ENCODE data around the gene PLSCR4. TPM values are rescaled to one million over a fixed set of nuclear protein-coding genes. Genes with fewer than 3 reads are reported as not detected.
"Not testable (repeated sequence)": the region's sequence is repeated elsewhere in the genome, so short reads cannot be mapped to it uniquely, and the experiment has no call there.

Gene PLSCR4, protein sequence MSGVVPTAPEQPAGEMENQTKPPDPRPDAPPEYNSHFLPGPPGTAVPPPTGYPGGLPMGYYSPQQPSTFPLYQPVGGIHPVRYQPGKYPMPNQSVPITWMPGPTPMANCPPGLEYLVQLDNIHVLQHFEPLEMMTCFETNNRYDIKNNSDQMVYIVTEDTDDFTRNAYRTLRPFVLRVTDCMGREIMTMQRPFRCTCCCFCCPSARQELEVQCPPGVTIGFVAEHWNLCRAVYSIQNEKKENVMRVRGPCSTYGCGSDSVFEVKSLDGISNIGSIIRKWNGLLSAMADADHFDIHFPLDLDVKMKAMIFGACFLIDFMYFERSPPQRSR
- not detected for polyA plus RNA-seq

DNA sequence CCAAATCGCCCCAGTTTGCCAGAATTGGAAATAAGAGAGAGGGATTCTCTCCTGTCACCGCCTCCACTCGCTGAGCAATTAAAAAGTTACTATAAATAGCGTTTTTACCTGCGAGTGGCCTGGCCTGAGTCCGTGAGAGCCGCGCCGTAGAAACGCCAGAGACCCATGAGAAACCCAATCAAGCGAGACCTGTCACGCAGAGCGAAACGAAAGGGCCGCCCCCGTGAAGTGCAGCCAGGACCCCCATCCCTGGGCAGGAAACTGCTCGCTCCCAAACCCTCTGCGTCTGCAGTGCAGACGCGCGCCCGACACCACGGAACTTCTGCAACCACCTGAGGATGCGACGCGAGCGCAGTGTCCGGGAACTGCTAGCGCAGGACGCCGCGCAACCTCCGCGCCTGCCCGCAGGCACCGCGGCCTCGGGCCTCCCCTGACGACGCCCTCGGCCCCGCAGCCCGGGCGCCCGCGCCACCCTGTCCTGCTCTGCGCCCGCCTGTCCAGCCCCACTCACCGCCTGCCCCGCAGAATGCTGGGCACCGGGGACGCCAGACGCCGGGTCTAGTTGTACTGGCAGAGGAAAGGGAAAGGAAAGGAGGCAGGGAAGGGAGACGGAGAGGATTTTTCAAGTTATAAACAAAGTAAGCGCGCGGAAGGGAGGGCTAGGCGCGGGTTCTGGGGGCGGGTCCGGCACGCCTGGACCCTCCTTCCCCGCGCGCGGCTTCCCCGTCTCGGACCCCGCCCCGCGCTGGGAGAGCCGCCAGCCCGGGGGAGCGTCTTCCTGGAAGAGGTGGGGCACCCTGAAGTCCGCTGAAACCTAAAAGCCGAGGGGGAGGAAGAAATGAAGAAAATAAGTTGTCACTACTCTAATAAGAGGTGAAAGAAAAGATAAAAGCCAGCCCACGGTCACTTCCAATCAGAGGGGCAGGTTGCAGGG lies at the start of gene PLSCR4:
PLSCR4 (minus strand) TSS at position 657 of the 934 bp plus-strand sequence. CDS start 29,034 bp downstream, outside the sequence.
- peaks cover 19% of the 10 kb centered on the region for H3K27me3 Mint-ChIP-seq
- H3K9me3 Mint-ChIP-seq, result peaks cover 0 to 4% (median 4%) of the 10 kb centered on the region in 3 donors
- H3K4me1 Mint-ChIP-seq, result peaks cover 0 to 6% (median 0%) of the 10 kb centered on the region in 3 donors
- H3K4me3 Mint-ChIP-seq, result peak within 1 kb of the TSS in 3 of 4 donors; percentile 65 to 83 (median 79)
- peaks cover 3% of the 10 kb centered on the region for H3K36me3 Mint-ChIP-seq
- no peak within 1 kb of the TSS for H3K27ac Mint-ChIP-seq

DNA sequence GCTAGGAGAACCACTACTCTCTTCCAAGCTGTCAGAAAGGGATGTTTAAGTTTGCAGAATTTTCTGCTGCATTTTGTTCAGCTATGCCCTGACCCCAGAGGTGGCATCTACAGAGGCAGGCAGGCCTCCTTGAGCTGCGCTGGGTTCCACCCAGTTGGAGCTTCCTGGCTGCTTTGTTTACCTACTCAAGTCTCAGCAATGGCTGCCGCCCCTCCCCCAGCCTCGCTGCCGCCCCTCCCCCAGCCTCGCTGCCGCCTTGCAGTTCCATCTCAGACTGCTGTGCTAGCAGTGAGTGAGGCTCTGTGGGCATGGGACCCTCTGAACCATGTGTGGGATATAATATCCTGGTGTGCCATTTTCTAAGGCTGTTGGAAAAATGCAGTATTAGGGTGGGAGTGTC lies 42.5 kb upstream of the PLSCR4 start:
- H3K27ac Mint-ChIP-seq, H3K4me3 Mint-ChIP-seq, H3K27me3 Mint-ChIP-seq, H3K4me1 Mint-ChIP-seq, H3K9me3 Mint-ChIP-seq, H3K36me3 Mint-ChIP-seq: not testable (repeated sequence)

DNA sequence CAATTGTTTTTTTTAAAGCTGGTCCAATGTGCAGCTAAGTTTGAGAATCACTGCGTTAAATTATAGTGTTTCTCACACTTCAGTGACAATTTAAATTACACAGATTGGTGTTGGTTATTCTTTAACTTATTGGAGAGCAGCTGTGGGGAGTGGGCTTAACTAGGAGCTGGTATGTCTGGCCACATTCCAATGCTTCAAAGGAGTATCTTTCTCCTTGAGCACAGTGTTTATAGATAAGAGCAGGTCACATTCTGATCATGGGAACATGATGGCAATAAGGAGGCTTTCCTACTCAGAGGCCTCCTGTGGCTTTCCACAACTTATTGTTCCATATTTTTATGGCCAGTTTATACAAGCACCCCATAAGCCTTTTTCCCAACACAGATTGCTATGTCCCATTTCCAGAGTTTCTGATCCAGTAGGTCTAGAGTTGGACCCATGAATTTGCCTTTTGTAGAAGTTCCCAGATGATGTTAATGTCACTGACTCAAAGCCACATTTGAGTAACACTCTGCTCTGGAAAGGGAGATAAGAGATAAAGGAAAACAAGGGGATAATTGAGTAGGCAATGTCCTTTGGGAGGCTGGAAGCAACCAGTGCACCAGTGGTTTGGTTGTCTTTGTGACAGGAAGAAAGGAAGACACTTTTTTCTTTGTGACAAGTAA lies 33.0 kb upstream of the PLSCR4 start:
- no peak overlapping the region for H3K4me3 Mint-ChIP-seq
- H3K9me3 Mint-ChIP-seq, result peaks cover 0 to 5% (median 0%) of the 10 kb centered on the region in 3 donors
- no peaks in the 10 kb centered on the region for H3K36me3 Mint-ChIP-seq
- H3K4me1 Mint-ChIP-seq, result no peaks in the 10 kb centered on the region
- no peaks in the 10 kb centered on the region for H3K27me3 Mint-ChIP-seq
- no peak overlapping the region for H3K27ac Mint-ChIP-seq

DNA sequence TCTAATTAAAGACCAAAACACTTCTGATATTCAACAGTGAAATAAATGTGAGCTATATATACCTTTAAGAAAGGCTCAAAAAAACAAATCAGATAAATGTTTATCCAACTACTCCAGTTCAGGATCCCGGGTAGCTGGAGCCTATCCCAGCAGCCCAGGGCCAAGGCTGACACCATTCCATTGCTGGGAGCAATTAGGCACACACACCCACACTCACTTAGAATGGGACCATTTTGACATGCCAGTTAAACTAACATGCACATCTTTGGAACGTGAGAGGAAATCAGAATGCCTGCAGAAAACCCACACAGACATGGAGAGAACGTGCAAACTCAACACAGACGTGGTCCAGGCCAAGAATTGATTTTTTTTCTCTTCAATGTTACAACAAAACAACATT lies 30.0 kb upstream of the PLSCR4 start:
- no peak overlapping the region for H3K4me3 Mint-ChIP-seq
- H3K9me3 Mint-ChIP-seq, result peaks cover 0 to 2% (median 0%) of the 10 kb centered on the region in 3 donors
- H3K27me3 Mint-ChIP-seq, result no peaks in the 10 kb centered on the region
- no peaks in the 10 kb centered on the region for H3K36me3 Mint-ChIP-seq
- no peak overlapping the region for H3K27ac Mint-ChIP-seq
- H3K4me1 Mint-ChIP-seq, result no peaks in the 10 kb centered on the region

DNA sequence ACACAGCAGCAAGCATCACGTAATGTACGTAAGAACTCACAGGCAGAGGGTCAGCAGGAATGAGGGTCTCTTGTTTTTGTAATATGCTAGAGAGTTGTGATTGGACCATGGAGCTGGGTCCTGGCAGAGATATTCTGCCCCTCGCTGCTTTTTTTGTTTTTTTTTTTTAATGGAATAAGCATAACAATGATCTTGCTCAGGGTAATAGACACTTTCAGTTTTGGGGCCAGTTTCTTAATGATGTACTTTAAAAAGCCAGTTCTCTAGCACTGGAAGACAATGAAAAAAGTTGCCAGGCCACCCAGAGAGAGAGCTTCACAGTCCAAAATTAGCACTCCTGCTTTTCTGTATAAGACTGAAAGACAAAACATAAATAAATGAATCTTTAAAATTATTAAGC lies 29.0 kb upstream of the PLSCR4 start:
- H3K27ac Mint-ChIP-seq, result no peak overlapping the region
- no peaks in the 10 kb centered on the region for H3K4me1 Mint-ChIP-seq
- H3K9me3 Mint-ChIP-seq, result peaks cover 0 to 2% (median 0%) of the 10 kb centered on the region in 3 donors
- H3K36me3 Mint-ChIP-seq, result no peaks in the 10 kb centered on the region
- peaks cover 1% of the 10 kb centered on the region for H3K27me3 Mint-ChIP-seq
- H3K4me3 Mint-ChIP-seq, result no peak overlapping the region

DNA sequence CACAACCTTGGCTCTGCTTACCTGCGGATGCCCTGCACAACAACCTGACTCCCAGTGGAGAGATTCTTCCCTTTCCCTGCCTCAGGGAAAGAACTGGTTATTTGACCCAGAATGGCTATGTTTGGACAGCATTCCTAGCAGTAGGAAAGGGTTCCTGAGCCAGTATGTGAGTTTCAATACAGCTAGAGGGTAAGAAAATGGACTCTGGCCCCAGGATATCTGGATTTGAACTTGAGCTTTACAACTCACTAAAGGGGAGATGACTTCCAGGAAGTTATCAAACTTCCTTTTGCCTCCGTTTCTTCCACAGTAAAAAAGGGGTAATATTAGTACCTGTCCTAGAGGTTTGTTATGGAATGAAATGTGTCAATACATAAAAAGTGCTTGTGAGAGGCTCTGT lies 28.1 kb upstream of the PLSCR4 start:
- H3K4me1 Mint-ChIP-seq, result no peaks in the 10 kb centered on the region
- H3K36me3 Mint-ChIP-seq, result no peaks in the 10 kb centered on the region
- peaks cover 1% of the 10 kb centered on the region for H3K27me3 Mint-ChIP-seq
- H3K9me3 Mint-ChIP-seq, result peaks cover 0 to 2% (median 0%) of the 10 kb centered on the region in 3 donors
- H3K4me3 Mint-ChIP-seq, result no peak overlapping the region
- H3K27ac Mint-ChIP-seq, result no peak overlapping the region

DNA sequence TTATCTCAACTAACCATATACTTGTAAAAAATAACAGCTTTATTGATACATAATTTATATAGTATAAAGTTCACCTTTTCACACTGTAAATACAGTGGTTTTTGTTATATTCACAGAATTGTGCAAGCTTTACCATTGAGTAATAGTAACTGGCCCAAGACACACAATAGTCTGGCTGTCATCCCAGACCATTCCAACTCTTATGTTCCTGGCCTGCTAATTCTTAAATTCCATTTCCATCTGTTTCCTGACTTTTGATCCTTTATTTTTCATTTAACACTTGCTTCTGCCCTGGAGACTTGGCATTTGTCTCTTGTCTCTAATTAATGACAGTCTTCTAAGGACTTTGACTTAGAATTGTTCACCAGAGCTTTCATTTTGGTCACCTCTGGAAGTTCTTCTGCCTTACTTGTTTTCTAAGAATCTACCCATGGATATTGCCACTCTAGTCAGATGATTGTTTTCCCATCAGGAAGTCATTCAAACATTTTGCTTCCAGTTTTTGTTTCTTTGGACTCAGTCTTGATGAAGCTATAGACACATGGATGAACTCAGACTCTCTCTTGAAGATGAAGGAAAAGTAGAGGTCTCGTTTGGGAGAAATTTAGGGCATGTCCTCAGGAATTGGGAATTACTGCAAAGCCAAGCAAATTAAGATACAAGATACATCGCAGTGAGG lies 27.2 kb upstream of the PLSCR4 start:
- Mint-ChIP-seq H3K4me3 (no peak overlapping the region), H3K27ac (no peak overlapping the region), H3K4me1 (no peaks in the 10 kb centered on the region), H3K36me3 (no peaks in the 10 kb centered on the region), H3K27me3 (peaks cover 1% of the 10 kb centered on the region), H3K9me3 (no peaks in the 10 kb centered on the region)

DNA sequence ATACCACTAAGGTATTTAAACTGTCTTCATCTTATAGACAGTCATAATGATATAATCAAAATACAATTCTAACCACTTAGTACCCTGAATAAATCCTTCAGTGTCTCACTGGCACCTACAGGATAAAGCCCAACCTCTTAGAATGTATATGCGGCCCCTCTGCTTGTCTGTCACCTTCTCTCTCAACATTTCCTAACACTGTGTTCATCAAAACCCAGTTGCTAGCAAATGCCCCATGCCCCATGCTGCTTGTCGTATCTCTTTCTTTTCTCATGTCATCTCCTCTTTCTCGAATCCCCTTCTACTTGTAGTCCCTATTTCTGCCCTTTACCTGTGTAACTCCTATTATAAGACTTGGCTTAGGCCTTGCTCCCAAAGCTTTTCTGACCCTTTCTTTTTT lies 24.6 kb upstream of the PLSCR4 start:
- no peaks in the 10 kb centered on the region for H3K36me3 Mint-ChIP-seq
- no peak overlapping the region for H3K27ac Mint-ChIP-seq
- no peaks in the 10 kb centered on the region for H3K9me3 Mint-ChIP-seq
- peaks cover 0 to 1% (median 0%) of the 10 kb centered on the region in 3 donors for H3K4me1 Mint-ChIP-seq
- H3K27me3 Mint-ChIP-seq, result peaks cover 1% of the 10 kb centered on the region
- H3K4me3 Mint-ChIP-seq, result no peak overlapping the region

DNA sequence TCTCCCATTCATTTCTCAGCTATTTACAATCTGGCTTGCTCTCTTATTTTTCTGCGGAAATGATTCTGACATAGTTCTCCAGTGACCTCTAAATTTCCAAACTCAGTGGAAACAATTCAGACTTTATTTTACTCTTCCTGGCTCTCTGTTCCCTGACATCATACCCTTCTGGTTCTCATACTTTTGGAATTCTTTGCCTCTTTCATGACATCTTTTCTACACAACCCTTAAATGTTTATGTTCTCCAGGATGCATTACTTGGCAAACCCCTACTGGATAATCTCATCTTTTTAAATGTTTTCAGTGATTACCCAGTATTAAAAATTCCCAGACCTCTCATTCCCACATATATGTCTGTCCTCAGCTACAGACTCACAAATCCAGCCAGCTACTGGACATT lies 23.9 kb upstream of the PLSCR4 start:
- Mint-ChIP-seq H3K36me3 (no peaks in the 10 kb centered on the region), H3K4me1 (peaks cover 0 to 1% (median 0%) of the 10 kb centered on the region in 3 donors), H3K27me3 (peaks cover 1% of the 10 kb centered on the region), H3K9me3 (no peaks in the 10 kb centered on the region), H3K27ac (no peak overlapping the region), H3K4me3 (no peak overlapping the region)

DNA sequence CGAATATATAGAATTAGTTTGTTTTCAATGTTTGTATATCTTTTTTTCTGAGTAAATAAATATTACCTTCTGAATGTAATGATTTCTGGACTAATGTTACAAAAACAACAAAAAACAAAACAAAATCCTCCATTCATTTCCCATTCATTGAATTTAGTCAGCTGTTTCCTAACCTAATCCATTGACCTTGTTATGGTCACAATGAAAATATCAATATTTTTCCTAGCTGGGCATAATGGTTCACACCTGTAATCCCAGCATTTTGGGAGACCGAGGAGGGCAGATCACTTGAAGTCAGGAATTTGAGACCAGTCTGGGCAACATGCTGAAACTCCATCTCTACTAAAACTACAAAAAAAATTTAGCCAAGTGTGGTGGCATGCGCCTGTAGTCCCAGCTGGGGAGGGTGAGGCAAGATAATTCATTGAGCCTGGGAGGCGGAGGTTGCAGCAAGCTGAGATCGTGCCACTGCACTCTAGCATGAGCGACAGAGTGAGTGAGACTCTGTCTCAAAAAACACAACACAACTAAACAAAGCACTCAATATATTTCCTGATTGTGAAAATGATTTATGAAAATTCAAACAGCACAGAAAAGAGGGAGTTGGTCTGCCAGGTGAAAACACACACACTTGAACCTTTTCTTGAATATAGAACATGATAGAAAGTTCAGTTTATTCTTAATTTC lies 23.0 kb upstream of the PLSCR4 start:
- Mint-ChIP-seq H3K27ac (no peak overlapping the region), H3K27me3 (peaks cover 1% of the 10 kb centered on the region), H3K36me3 (no peaks in the 10 kb centered on the region)

DNA sequence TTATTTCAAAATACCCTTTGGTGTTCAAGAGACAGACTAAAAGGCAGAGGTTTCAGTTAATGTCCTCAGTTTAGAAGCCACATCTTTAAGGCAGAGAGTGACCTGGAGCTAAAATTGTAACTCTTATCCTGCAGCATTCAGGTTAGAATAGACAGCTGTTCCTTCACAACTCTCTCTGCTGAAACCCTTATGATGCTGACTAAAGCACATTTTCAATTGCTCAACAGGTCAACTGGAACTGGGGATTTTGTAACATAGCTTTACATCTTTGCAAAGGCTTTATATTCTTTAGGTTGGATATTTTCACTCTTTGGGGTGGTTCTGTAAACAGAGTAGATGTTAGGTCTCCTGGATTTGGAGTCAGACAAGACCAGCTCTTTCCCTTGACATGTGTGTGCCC lies 20.3 kb upstream of the PLSCR4 start:
- Mint-ChIP-seq H3K27me3 (peaks cover 1% of the 10 kb centered on the region), H3K27ac (no peak overlapping the region), H3K4me1 (peaks cover 0 to 1% (median 0%) of the 10 kb centered on the region in 3 donors), H3K4me3 (no peak overlapping the region), H3K9me3 (no peaks in the 10 kb centered on the region), H3K36me3 (no peaks in the 10 kb centered on the region)

More for the DNA sequence above, 23.0 kb upstream of the PLSCR4 start:
- Mint-ChIP-seq H3K9me3 (no peaks in the 10 kb centered on the region), H3K4me3 (no peak overlapping the region), H3K4me1 (peaks cover 0 to 1% (median 0%) of the 10 kb centered on the region in 3 donors)

DNA sequence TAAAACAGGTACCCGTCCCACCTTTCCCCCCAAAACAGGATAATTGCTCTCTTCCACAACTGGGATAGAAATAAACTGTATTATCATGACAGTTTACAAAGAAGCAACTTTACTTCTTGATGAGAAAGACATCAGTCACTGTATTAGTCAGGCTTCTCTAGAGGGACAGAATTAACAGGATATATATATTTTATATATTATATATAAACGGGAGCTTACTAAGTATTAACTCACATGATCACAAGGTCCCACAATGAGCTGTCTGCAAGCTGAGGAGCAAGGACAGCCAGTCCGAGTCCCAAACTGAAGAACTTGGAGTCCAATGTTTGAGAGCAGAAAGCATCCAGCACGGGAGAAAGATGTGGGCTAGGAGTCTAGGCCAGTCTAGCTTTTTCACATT lies 18.4 kb upstream of the PLSCR4 start:
- Mint-ChIP-seq H3K36me3 (no peaks in the 10 kb centered on the region), H3K4me1 (peaks cover 0 to 1% (median 0%) of the 10 kb centered on the region in 3 donors), H3K27ac (no peak overlapping the region), H3K27me3 (no peaks in the 10 kb centered on the region), H3K9me3 (no peaks in the 10 kb centered on the region), H3K4me3 (no peak overlapping the region)

DNA sequence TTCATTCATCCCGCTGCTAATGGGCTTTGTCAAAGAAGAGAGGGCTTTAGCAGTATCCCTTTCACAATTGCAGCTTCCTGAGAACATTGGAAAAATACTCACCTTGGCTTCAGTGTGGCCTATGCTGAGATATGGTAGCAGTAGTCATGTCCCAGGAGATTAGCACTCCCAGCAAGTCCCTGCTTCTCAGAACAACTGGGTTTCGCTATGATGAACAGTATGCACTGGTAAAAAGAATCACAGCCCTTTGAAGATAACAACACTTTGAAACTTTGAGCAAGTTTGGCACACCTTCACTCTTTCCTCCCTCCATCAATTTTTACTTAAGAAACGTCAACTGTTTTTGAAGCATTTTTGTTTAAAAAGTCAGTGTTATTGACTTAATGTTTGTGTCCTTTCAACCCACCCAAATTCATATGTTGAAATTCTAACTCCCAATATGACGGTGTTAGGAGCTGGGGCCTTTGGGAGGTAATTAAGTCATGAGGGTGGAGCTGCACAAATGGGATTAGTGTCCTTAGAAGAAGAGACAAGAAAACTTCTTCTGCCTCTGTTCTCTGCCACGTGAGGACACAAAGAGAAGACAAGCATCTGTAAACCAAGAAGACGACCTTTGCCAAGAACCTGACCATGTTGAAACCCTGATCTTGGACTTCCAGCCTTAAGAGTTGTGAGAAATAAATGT lies 17.8 kb upstream of the PLSCR4 start:
- H3K4me1 Mint-ChIP-seq, result peaks cover 0 to 1% (median 0%) of the 10 kb centered on the region in 3 donors
- H3K4me3 Mint-ChIP-seq, result no peak overlapping the region
- H3K27me3 Mint-ChIP-seq, result no peaks in the 10 kb centered on the region
- no peak overlapping the region for H3K27ac Mint-ChIP-seq
- H3K9me3 Mint-ChIP-seq, result no peaks in the 10 kb centered on the region
- no peaks in the 10 kb centered on the region for H3K36me3 Mint-ChIP-seq

DNA sequence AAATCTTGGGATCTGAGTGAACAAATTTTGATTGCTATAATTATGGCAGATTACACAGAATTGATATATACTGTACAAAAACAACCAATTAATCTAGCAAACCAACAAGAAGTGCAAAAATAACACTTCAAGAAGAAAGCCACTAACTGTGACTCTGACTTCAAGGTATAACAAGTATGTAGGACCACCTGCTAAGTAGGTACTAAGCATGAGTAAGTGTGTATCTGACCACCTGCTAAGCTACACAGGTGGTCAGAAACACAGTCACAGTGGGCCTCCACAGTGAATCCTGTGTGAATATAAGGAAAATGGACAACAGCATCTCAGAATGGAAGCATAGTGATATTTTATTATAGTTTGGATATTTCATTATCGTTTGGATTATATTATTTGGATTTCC lies 14.8 kb upstream of the PLSCR4 start:
- H3K27me3 Mint-ChIP-seq, result peaks cover 2% of the 10 kb centered on the region
- no peak overlapping the region for H3K4me3 Mint-ChIP-seq
- no peaks in the 10 kb centered on the region for H3K36me3 Mint-ChIP-seq
- no peaks in the 10 kb centered on the region for H3K9me3 Mint-ChIP-seq
- H3K27ac Mint-ChIP-seq, result no peak overlapping the region
- H3K4me1 Mint-ChIP-seq, result peaks cover 0 to under 1% (median 0%) of the 10 kb centered on the region in 3 donors

Measured in IgD-negative memory B cell (primary cell).